T-helper 2 cell treated with Interferon-gamma antibody and Interleukin-4, amounts not matched to agents 100 ng/mL and 5 ng/mL, for 36 hours (primary cell): ENCODE data around the gene WNK1. TPM values are rescaled to one million over a fixed set of nuclear protein-coding genes. Genes with fewer than 3 reads are reported as not detected.
"Not testable (repeated sequence)": the region's sequence is repeated elsewhere in the genome, so short reads cannot be mapped to it uniquely, and the experiment has no call there.

ENCODE experiments used
- intact Hi-C: fragments of 100-400 bp; cut with micrococcal nuclease; formaldehyde crosslinking; loops from one replicate; pipeline ENCODE4 v1.15.1; 2023
- total RNA-seq: library from RNA; stranded (reverse); gene quantifications from 2 replicates; pipeline ENCODE4 v1.2.3, GENCODE V29; 2022

WNK1 gene
- total RNA-seq, 1 donor from 2014 or later = 155 TPM

- intact Hi-C loops = loop anchor here (5.0 kb wide), 1 partner anchor 41 kb away; the partner anchor contains the start of gene RAD52
Measured at GRCh38 chr12:906062-906585, 153.7 kb downstream of the WNK1 start.

- intact Hi-C loops = loop anchor here (5.0 kb wide), 1 partner anchor 40 kb away; the partner anchor contains the start of gene RAD52
Measured at GRCh38 chr12:907413-908185, 155.2 kb downstream of the WNK1 start.

- intact Hi-C loops = loop anchor here (5.0 kb wide), 1 partner anchor 37 kb away; the partner anchor contains the start of gene RAD52
Measured at GRCh38 chr12:909861-910260, 157.5 kb downstream of the WNK1 start.

- intact Hi-C loops = no loop called here
Measured at GRCh38 chr12:910416-910815, 158.0 kb downstream of the WNK1 start.

- intact Hi-C loops = no loop called here
Measured at GRCh38 chr12:911191-911826, 158.9 kb downstream of the WNK1 start.

GRCh38 chr12:912466-913235 lies 160.3 kb downstream of the WNK1 start:
- intact Hi-C loops = no loop called here

- intact Hi-C loops = no loop called here
Measured at GRCh38 chr12:913919-914698, 161.7 kb downstream of the WNK1 start.

GRCh38 chr12:915090-915489 lies 162.7 kb downstream of the WNK1 start:
- intact Hi-C loops = no loop called here

- intact Hi-C loops = no loop called here
Measured at GRCh38 chr12:916240-916639, 163.9 kb downstream of the WNK1 start.

- intact Hi-C loops = no loop called here
Measured at GRCh38 chr12:916712-917445, 164.5 kb downstream of the WNK1 start.

- intact Hi-C loops = no loop called here
Measured at GRCh38 chr12:920676-921075, 168.3 kb downstream of the WNK1 start.

GRCh38 chr12:922285-922684 lies 169.9 kb downstream of the WNK1 start:
- intact Hi-C loops = no loop called here

- intact Hi-C loops = no loop called here
Measured at GRCh38 chr12:926641-927040, 174.3 kb downstream of the WNK1 start.

GRCh38 chr12:931060-931459 lies 178.7 kb downstream of the WNK1 start:
- intact Hi-C loops = no loop called here

- intact Hi-C loops = no loop called here
Measured at GRCh38 chr12:931591-931990, 179.2 kb downstream of the WNK1 start.

- intact Hi-C loops = not testable (repeated sequence)
Measured at GRCh38 chr12:935891-936290, 183.5 kb downstream of the WNK1 start.

GRCh38 chr12:936377-937345 lies 184.3 kb downstream of the WNK1 start:
- intact Hi-C loops = no loop called here

- intact Hi-C loops = no loop called here
Measured at GRCh38 chr12:938810-939209, 186.4 kb downstream of the WNK1 start.

- intact Hi-C loops = loop anchor here (10.0 kb wide), 1 partner anchor 488 kb away; the partner anchor contains the start of gene B4GALNT3
Measured at GRCh38 chr12:943051-943450, 190.7 kb downstream of the WNK1 start.
